ENCODE measurements around the gene CLK2. TPM values are rescaled to one million over a fixed set of nuclear protein-coding genes. Genes with fewer than 3 reads are reported as not detected.
"Not testable (repeated sequence)": the region's sequence is repeated elsewhere in the genome, so short reads cannot be mapped to it uniquely, and the experiment has no call there.

Gene CLK2
- total RNA-seq, 2 donors from 2014 or later = 28.1 to 56.5 TPM

DNA sequence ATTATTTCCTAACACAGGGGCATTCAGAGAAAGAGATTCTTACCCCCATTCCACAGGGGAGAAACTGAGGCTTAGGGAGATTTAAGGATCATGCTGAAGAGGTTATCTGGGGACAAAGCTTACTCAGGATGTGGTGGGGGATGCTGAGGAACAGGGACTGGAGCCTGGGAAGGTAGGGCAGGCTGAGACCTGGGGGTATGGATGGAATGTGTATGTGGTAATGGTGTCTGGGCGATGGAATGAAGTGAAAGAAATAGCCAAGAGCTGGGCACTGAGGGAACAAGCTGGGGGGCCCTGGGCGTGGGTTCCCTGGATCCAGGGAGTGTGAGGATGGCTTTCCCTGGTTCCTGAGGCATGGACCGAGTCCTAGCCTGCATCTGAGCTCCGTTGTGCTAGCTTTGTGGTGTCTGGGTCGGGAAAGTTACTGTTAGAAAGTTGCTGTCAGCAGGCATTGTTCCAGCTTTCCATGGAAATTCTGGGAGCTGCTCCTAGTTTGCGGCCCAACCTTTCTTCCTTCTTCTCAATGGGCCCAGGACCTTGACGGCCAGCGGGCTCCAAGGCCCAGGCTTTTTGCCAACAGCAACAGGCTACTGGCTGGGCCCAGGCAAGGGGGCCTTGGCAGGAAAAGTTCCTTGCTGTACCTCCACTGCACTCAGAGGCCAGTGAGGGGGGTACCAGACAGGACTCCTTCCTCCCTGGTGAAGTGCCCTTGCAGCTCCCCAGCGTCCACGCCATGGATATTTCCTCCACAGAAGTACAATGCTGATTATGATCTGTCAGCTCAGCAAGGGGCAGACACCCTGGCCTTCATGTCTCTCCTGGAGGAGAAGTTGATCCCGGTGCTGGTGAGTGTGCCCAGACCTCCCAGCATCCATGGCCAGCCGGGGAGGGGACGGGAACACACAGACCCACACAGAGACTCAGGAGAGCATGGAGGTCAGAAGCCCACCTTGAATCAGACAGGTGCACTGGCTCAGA lies 41.0 kb downstream of the CLK2 start:
- DNase-seq (ENCODE audit: low spot score); H3K27me3 ChIP-seq (replicated peaks; ENCODE audit: insufficient read depth); H3K27ac ChIP-seq; H3K9me3 ChIP-seq; H3K36me3 ChIP-seq; H3K4me3 ChIP-seq; intact Hi-C loops (cut with DNase I); H3K4me1 ChIP-seq (replicated peaks): not testable (repeated sequence)
- WGBS = 51% methylated on average over 13 of the region's 13 CpGs

DNA sequence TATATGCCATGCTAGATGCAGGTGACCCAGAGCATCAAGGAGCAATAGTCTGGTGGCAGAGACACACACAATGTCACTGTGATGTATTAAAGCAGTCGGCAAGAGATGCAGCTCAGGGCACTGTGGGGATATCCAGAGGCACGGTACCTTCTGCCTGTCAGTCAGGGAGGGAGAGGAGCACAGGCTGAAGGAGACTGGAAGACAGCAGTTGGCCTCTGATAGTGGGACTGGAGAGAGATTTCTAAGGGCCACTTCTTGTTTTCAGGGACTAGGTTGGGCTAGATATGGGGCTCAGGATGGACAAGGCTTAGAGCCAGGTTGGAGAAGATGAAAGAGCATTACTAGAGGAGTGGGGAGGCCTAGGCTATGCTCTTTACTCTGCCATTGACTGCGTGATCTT lies 42.0 kb downstream of the CLK2 start:
- H3K4me1 ChIP-seq (replicated peaks); H3K27me3 ChIP-seq (replicated peaks; ENCODE audit: insufficient read depth); H3K36me3 ChIP-seq; H3K27ac ChIP-seq; H3K4me3 ChIP-seq; H3K9me3 ChIP-seq; intact Hi-C loops (cut with DNase I); DNase-seq (ENCODE audit: low spot score): not testable (repeated sequence)
- WGBS = 62% methylated on average over 3 of the region's 3 CpGs

DNA sequence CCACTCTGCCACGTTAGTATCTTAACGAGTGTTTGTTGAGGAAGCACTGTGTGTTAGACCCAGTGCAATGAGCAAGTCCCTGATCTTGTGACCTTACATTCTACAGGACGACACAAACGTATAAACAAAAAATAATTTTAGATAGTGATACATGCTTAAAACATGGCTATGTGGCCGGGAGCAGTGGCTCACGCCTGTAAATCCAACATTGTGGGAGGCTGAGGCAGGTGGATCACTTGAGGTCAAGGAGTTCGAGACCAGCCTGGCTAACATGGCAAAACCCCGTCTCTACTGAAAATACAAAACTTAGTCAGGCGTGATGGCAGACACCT lies 45.2 kb downstream of the CLK2 start:
- WGBS = 44% methylated on average over 9 of the region's 9 CpGs
- no peaks in the 10 kb centered on the region for H3K27me3 ChIP-seq (replicated peaks; ENCODE audit: insufficient read depth)
- peak overlapping the region; percentile 72 to 74 for H3K27ac ChIP-seq
- DNase-seq (ENCODE audit: low spot score) = no peak
- intact Hi-C loops (cut with DNase I) = no loop called here
- TF ChIP-seq, protein P1, sequence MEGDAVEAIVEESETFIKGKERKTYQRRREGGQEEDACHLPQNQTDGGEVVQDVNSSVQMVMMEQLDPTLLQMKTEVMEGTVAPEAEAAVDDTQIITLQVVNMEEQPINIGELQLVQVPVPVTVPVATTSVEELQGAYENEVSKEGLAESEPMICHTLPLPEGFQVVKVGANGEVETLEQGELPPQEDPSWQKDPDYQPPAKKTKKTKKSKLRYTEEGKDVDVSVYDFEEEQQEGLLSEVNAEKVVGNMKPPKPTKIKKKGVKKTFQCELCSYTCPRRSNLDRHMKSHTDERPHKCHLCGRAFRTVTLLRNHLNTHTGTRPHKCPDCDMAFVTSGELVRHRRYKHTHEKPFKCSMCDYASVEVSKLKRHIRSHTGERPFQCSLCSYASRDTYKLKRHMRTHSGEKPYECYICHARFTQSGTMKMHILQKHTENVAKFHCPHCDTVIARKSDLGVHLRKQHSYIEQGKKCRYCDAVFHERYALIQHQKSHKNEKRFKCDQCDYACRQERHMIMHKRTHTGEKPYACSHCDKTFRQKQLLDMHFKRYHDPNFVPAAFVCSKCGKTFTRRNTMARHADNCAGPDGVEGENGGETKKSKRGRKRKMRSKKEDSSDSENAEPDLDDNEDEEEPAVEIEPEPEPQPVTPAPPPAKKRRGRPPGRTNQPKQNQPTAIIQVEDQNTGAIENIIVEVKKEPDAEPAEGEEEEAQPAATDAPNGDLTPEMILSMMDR (IDR thresholded peaks at IDR 0.05) = no peak
- TF ChIP-seq POLR2AphosphoS5 (IDR thresholded peaks at IDR 0.05) (no peak), POLR2A (IDR thresholded peaks at IDR 0.05) (no peak)
- H3K4me1 ChIP-seq (replicated peaks) = no peaks in the 10 kb centered on the region
- H3K4me3 ChIP-seq = peak overlapping the region; percentile 18 to 58
- H3K9me3 ChIP-seq = no peaks in the 10 kb centered on the region
- H3K36me3 ChIP-seq = no peaks in the 10 kb centered on the region

DNA sequence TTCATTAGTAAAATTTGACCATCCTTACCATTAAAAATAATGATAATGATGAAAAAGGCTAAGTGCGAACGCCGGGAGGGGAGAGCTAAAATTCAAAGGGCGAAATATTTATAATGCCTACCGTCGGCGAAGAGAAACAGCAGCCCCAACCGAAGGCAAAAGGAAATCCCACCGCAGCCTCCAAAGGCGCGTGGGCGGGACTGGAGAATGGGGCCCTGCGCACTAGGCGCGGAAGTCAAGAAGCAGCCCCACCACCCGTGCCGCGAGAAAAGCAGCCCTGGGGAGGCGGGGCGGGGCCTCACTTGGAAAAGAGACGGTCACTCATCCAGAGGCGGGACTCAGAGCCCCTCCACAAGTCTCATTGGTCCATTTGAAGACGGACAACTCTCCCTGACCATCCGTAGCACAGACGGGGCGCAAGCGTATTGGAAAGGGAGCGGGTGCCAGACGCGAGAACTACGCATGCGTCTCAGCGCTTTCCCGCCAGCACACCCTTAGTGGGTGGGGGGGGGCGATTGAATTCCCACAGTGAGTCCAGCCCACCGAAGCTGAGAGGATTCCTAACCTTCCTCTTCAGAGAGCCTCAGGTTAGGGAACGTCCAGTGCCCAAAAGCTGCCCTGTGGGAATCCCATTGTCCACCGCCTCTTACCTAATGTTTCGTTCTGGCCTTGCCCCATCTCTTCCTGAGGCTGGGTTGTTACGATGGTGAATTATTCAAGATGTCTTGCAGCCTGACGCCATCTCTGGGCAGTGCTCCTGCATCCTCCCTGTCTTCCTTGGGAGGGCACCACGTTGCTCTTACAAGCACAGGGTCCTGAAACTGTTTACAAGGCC lies 45.8 kb downstream of the CLK2 start:
- peak overlapping the region; percentile 72 to 74 for H3K27ac ChIP-seq
- peak overlapping the region; percentile 33 to 58 for H3K4me3 ChIP-seq
- H3K27me3 ChIP-seq (replicated peaks; ENCODE audit: insufficient read depth) = no peaks in the 10 kb centered on the region
- 0% methylated on average over 39 of the region's 42 CpGs for WGBS
- DNase-seq (ENCODE audit: low spot score) = peak; percentile 98
- no peaks in the 10 kb centered on the region for H3K36me3 ChIP-seq
- intact Hi-C loops (cut with DNase I) = loop anchor here (1.0 kb wide), 1 partner anchor 21 kb away; no protein-coding TSS in a partner anchor
- H3K9me3 ChIP-seq = no peaks in the 10 kb centered on the region
- H3K4me1 ChIP-seq (replicated peaks) = no peaks in the 10 kb centered on the region
- TF ChIP-seq, protein P1 (IDR thresholded peaks at IDR 0.05) = peak in 1 of 4 experiments; percentile 38
- peak; percentile 75 for TF ChIP-seq POLR2A (IDR thresholded peaks at IDR 0.05)
- TF ChIP-seq POLR2AphosphoS5 (IDR thresholded peaks at IDR 0.05) = peak; percentile 97

DNA sequence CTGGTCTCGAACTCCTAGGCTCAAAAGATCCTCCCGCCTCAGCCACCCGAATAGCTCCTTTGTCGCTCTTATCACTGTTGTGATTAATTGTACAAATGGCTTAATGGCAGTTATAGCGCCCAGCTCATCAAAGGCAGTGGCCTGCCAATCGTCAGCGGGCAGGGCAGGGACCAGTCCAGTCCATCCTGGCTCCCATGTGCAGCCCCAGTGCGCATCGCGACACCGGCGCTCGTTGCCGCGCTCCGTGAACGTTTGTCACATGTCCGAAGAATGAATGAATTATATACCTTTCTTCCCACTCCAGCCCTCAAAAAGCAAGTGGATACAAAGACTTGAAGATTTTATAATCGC lies 46.4 kb downstream of the CLK2 start:
- Histone ChIP-seq H3K4me3 (peak overlapping the region; percentile 33 to 58), H3K9me3 (no peaks in the 10 kb centered on the region), H3K4me1 (replicated peaks) (no peaks in the 10 kb centered on the region), H3K36me3 (no peaks in the 10 kb centered on the region), H3K27me3 (replicated peaks; ENCODE audit: insufficient read depth) (no peaks in the 10 kb centered on the region), H3K27ac (peak overlapping the region; percentile 59 to 67)
- no peak for DNase-seq (ENCODE audit: low spot score)
- TF ChIP-seq POLR2AphosphoS5 (IDR thresholded peaks at IDR 0.05) = no peak
- TF ChIP-seq, protein P1 (IDR thresholded peaks at IDR 0.05) = no peak
- no peak for TF ChIP-seq POLR2A (IDR thresholded peaks at IDR 0.05)
- WGBS = under 1% methylated on average over 19 of the region's 19 CpGs
- intact Hi-C loops (cut with DNase I) = loop anchor here (1.0 kb wide), 1 partner anchor 21 kb away; no protein-coding TSS in a partner anchor
